Spleen (tissue), 7 donors: ENCODE measurements around the gene RBMS3.

Experiments used
- CTCF ChIP-seq, 11 experiments: fragments of 200-600 bp in 7 of 11; fragments of 450-650 bp in 4 of 11; sonication (generic) in 4 of 11; IDR thresholded peaks in 8 of 11; conservative IDR thresholded peaks in 3 of 11; 1 replicate in 7 of 11; 2 replicates in 4 of 11; pipeline versions ENCODE4 v1.4.0 to v1.8.0; 2016 to 2021; ENCODE audit warnings: antibody characterized with exemption in 11 of 11, inconsistent platforms in 4 of 11, mild to moderate bottlenecking in 1 of 11
- POLR2A ChIP-seq, 3 donors: fragments of 450-650 bp; IDR thresholded peaks; one replicate each; pipeline ENCODE4 v1.5.1; 2017; ENCODE audit warnings: antibody characterized with exemption in 3 of 3, mild to moderate bottlenecking in 1 of 3
- donor health status: DM: no; HTN: no; CAD: no; lungs with moderate emphysema.
- donor health status: DM: no; HTN: no; CAD: no.
- donor health status: DM: no; HTN: no; CAD: no.

DNA sequence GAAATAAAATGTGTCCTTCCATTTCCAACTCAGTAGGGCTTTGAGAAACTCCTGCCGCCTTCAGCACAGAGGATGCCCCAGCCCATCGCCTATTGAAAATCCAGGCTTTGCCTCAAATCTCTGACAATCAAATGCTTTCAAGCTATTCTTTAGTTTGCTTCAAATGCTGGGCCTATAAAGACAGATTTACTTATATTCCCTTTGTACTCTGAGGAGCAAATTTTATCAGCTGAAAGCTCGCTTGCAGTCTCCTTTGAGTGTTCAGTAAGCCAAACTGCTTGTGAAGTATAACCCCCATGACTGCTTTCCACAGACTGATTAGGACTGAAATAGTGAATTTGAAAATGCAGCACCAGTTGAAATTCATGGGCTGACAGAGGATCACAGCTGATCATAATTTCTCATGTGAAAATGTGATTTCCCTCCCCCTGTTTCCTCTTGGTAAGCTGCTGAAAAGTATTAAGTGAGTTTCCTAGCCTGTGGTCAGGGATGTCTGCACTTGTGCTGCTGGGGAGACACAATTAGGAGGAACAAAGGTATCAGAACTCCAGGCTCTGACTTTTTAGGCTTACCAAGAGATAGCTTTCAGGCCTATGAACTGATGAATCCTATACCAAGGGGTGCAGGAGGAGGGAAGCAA lies 762.2 kb downstream of the RBMS3 start:
- no peak for TF ChIP-seq CTCF (IDR thresholded peaks at IDR 0.05 in 8 of 11, conservative IDR thresholded peaks at IDR 0.05 in 3 of 11)
- no peak for TF ChIP-seq POLR2A (IDR thresholded peaks at IDR 0.05)
